IMR-90 (cell line): ENCODE data around the gene FAM168B. TPM values are rescaled to one million over a fixed set of nuclear protein-coding genes. Genes with fewer than 3 reads are reported as not detected.

Experiments
- ATAC-seq: fragments of 200-7000 bp; cut with Tn5 transposase; 2 replicates; pipeline ENCODE4 v1.9.1; 2020; ENCODE audit warnings: low read depth, mild to moderate bottlenecking, moderate library complexity
- BruUV-seq: library from RNA; stranded (reverse); fragments of 400-500 nt; replicated peaks from 2 replicates; lab custom pipeline; 2021; lab: Mats Ljungman, UMichigan
- CTCF ChIA-PET: fragments of 300-600 bp; formaldehyde crosslinking; extraction: SDS; loops from one replicate; lab custom pipeline; 2021; ENCODE audit warnings: antibody characterized with exemption; lab: Yijun Ruan, JAX
- POLR2A ChIA-PET: fragments of 300-600 bp; sonication (Branson Sonifier 250); formaldehyde crosslinking; loops from one replicate; lab custom pipeline; 2022; ENCODE audit warnings: antibody characterized with exemption; ENCODE audit not compliant: unreplicated experiment; lab: Charles Lee
- DNase-seq: peaks from one replicate; pipeline ENCODE4 v3.0.0; 2013
- H2AFZ ChIP-seq: replicated peaks from 2 replicates; pipeline ENCODE3; 2013; ENCODE audit warnings: low read length, mild to moderate bottlenecking; ENCODE audit not compliant: poor library complexity
- H2AK5ac ChIP-seq: 2 replicates; pipeline ENCODE4 v1.6.1; 2013; ENCODE audit warnings: low read depth, low read length, inconsistent platforms
- H2AK9ac ChIP-seq: replicated peaks from 2 replicates; pipeline ENCODE3; 2013; ENCODE audit warnings: mild to moderate bottlenecking, low read depth, low read length, moderate library complexity; ENCODE audit not compliant: poor library complexity
- H2BK120ac ChIP-seq: 2 replicates; pipeline ENCODE4 v1.6.1; 2013; ENCODE audit warnings: low read depth, low read length, inconsistent platforms
- H2BK15ac ChIP-seq: 3 replicates; pipeline ENCODE4 v1.6.1; 2013; ENCODE audit warnings: low read depth, low read length, inconsistent platforms
- H2BK20ac ChIP-seq: 2 replicates; pipeline ENCODE4 v1.6.1; 2013; ENCODE audit warnings: low read depth, mild to moderate bottlenecking, inconsistent platforms, low read length, moderate library complexity
- H2BK5ac ChIP-seq: 2 replicates; pipeline ENCODE4 v1.6.1; 2013; ENCODE audit warnings: mild to moderate bottlenecking, low read depth, low read length, inconsistent platforms; ENCODE audit not compliant: poor library complexity, severe bottlenecking
- H3K14ac ChIP-seq: replicated peaks from 2 replicates; pipeline ENCODE4 v1.6.1; 2013; ENCODE audit warnings: low read depth, low read length, inconsistent platforms
- H3K18ac ChIP-seq: 2 replicates; pipeline ENCODE4 v1.6.1; 2013; ENCODE audit warnings: low read depth, low read length, control low read depth
- H3K23ac ChIP-seq: 2 replicates; pipeline ENCODE4 v1.6.1; 2013; ENCODE audit warnings: low read depth, low read length, inconsistent platforms
- H3K27ac ChIP-seq: 2 replicates; pipeline ENCODE4 v1.5.1; 2013; ENCODE audit warnings: mild to moderate bottlenecking, control low read depth, low read length; ENCODE audit not compliant: insufficient read depth
- H3K27me3 ChIP-seq: 2 replicates; pipeline ENCODE4 v1.6.1; 2013; ENCODE audit warnings: low read length; ENCODE audit not compliant: control insufficient read depth, insufficient read depth
- H3K36me3 ChIP-seq: 2 replicates; pipeline ENCODE4 v1.6.1; 2013; ENCODE audit warnings: low read length, mixed read lengths; ENCODE audit not compliant: control insufficient read depth, insufficient read depth
- H3K4ac ChIP-seq: 2 replicates; pipeline ENCODE4 v1.6.1; 2013; ENCODE audit warnings: low read depth, low read length, inconsistent platforms
- H3K4me1 ChIP-seq: 2 replicates; pipeline ENCODE4 v1.6.1; 2013; ENCODE audit warnings: low read length, mixed read lengths; ENCODE audit not compliant: control insufficient read depth, insufficient read depth
- H3K4me2 ChIP-seq: 2 replicates; pipeline ENCODE4 v1.6.1; 2013; ENCODE audit warnings: low read depth, mild to moderate bottlenecking, control low read depth, low read length, moderate library complexity
- H3K4me3 ChIP-seq: 2 replicates; pipeline ENCODE4 v1.5.1; 2013; ENCODE audit warnings: low read depth, mild to moderate bottlenecking, control low read depth, low read length, moderate library complexity; ENCODE audit not compliant: insufficient read depth
- H3K56ac ChIP-seq: 2 replicates; pipeline ENCODE4 v1.6.1; 2013; ENCODE audit warnings: low read length, inconsistent platforms; ENCODE audit not compliant: insufficient read depth; ENCODE audit errors: extremely low read depth
- H3K79me1 ChIP-seq, 2 experiments: 2 replicates each; pipeline ENCODE4 v1.6.1; 2013; ENCODE audit warnings: low read length in 2 of 2, inconsistent platforms in 1 of 2, low read depth in 1 of 2
- H3K9ac ChIP-seq: 2 replicates; pipeline ENCODE4 v1.6.1; 2013; ENCODE audit warnings: low read depth, low read length, control low read depth
- H3K9me1 ChIP-seq: 2 replicates; pipeline ENCODE4 v1.6.1; 2013; ENCODE audit warnings: low read length, inconsistent platforms; ENCODE audit not compliant: insufficient read depth
- H3K9me3 ChIP-seq: 2 replicates; pipeline ENCODE4 v1.6.1; 2013; ENCODE audit warnings: low read length; ENCODE audit not compliant: control insufficient read depth, insufficient read depth
- H4K20me1 ChIP-seq: 2 replicates; pipeline ENCODE4 v1.6.1; 2013; ENCODE audit warnings: low read length, inconsistent platforms; ENCODE audit not compliant: insufficient read depth
- H4K5ac ChIP-seq: 2 replicates; pipeline ENCODE4 v1.6.1; 2013; ENCODE audit warnings: mild to moderate bottlenecking, low read depth, low read length, control low read depth
- H4K8ac ChIP-seq, 2 experiments: 2 replicates each; pipeline ENCODE4 v1.6.1; 2013; ENCODE audit warnings: low read depth in 2 of 2, low read length in 2 of 2, control low read depth in 1 of 2, inconsistent platforms in 1 of 2
- H4K91ac ChIP-seq: 2 replicates; pipeline ENCODE4 v1.6.1; 2013; ENCODE audit warnings: low read depth, low read length, inconsistent platforms; ENCODE audit not compliant: insufficient read depth
- CEBPB ChIP-seq: IDR thresholded peaks from 2 replicates; pipeline ENCODE4 v1.6.1; 2012; ENCODE audit warnings: low read depth, low read length, improper control_type of control experiment
- USF2 ChIP-seq: fragments of 150-350 bp; IDR thresholded peaks from 2 replicates; pipeline ENCODE4 v1.6.1; 2017; ENCODE audit warnings: mild to moderate bottlenecking, antibody characterized with exemption, low read length, low read depth
- WGBS, 2 experiments: methylation state at CpG; one replicate each; pipeline versions ENCODE4 v1.1.5 to v1.1.7; 2013; ENCODE audit warnings: missing lambda C conversion rate in 2 of 2; ENCODE audit not compliant: insufficient read length in 1 of 2; ENCODE audit errors: extremely low coverage in 2 of 2; 5-methylcytosine and 5-hydroxymethylcytosine counted together
- dilution Hi-C: fragments of 300-500 bp; cut with HindIII; formaldehyde crosslinking; loops from one replicate; pipeline ENCODE4 v1.14.3; 2018; ENCODE audit warnings: low sequenced_read_pairs; ENCODE audit not compliant: unreplicated experiment
- in situ Hi-C: fragments of 300-500 bp; cut with MboI; formaldehyde crosslinking; loops from 3 replicates; pipeline ENCODE4 v1.14.3; 2019; ENCODE audit warnings: low sequenced_read_pairs, inconsistent platforms, mixed read lengths
- intact Hi-C: fragments of 100-400 bp; cut with micrococcal nuclease; formaldehyde crosslinking; loops from 2 replicates; pipeline ENCODE4 v1.10.0; 2022
- polyA plus RNA-seq, 3 experiments: library from polyadenylated mRNA; depleted of rRNA; stranded (reverse); fragments of >200 nt; gene quantifications; 2 replicates each; pipeline ENCODE4 v1.2.3, GENCODE V29; 2012; ENCODE audit warnings: low replicate concordance in 1 of 3
- total RNA-seq: library from RNA; depleted of rRNA; stranded (reverse); fragments of >200 nt; gene quantifications from 2 replicates; pipeline ENCODE4 v1.2.3, GENCODE V29; 2012

Gene FAM168B
- total and polyA plus RNA-seq, 2 of the 4 experiments (the other 2 are of a cell fraction) = 76.4 to 106 TPM

- H2BK20ac ChIP-seq = no peak overlapping the region
- no peaks in the 10 kb centered on the region for H4K20me1 ChIP-seq
- POLR2A ChIA-PET = no interaction called here
- no peak overlapping the region for H3K14ac ChIP-seq
- no peak overlapping the region for H4K5ac ChIP-seq
- BruUV-seq = no TSS peak
- H2BK15ac ChIP-seq = no peak overlapping the region
- no peak overlapping the region for H2BK120ac ChIP-seq
- H3K9ac ChIP-seq = no peak overlapping the region; the same call in 1 of the 2 replicates
- no peak overlapping the region for H3K4me3 ChIP-seq
- no peak overlapping the region for H2AK9ac ChIP-seq
- peaks cover 3% of the 10 kb centered on the region for H3K4me1 ChIP-seq
- dilution Hi-C loops = no loop called here
- H3K56ac ChIP-seq = no peak overlapping the region
- no peaks in the 10 kb centered on the region for H3K79me1 ChIP-seq
- ATAC-seq = peak; percentile 81
- H4K91ac ChIP-seq = no peak overlapping the region
- H3K9me1 ChIP-seq = no peaks in the 10 kb centered on the region
- no peak overlapping the region for H2BK5ac ChIP-seq
- H3K23ac ChIP-seq = no peak overlapping the region
- TF ChIP-seq CEBPB (peak; percentile 77), USF2 (no peak)
- peak overlapping the region; percentile 65 for H3K4me2 ChIP-seq
- H3K36me3 ChIP-seq = no peaks in the 10 kb centered on the region
- CTCF ChIA-PET = interaction anchor here (0.6 kb wide), 1 partner anchor 278 kb away, joined by 4 read pairs; no protein-coding TSS in a partner anchor
- no peak overlapping the region for H3K27ac ChIP-seq
- H3K4ac ChIP-seq = no peak overlapping the region
- H3K9me3 ChIP-seq = no peaks in the 10 kb centered on the region
- H4K8ac ChIP-seq = no peak overlapping the region; a peak in 1 of 4 replicates
- WGBS, 2 experiments = no CpG with 5 or more reads among the region's 8 CpGs
- peaks cover under 1% of the 10 kb centered on the region; the same call in 1 of the 2 replicates for H3K27me3 ChIP-seq
- in situ Hi-C loops = no loop called here
- DNase-seq = peak; percentile 72
- H2AK5ac ChIP-seq = no peak overlapping the region
- intact Hi-C loops = no loop called here
- peak overlapping the region; percentile 47 for H2AFZ ChIP-seq
- H3K18ac ChIP-seq = no peak overlapping the region
Observed at GRCh38 chr2:131016826-131017741, 76.2 kb downstream of the FAM168B start.
